Astrocyte of the spinal cord (primary cell): Measurements from ENCODE around the gene ACER1.
"Not testable (repeated sequence)": the region's sequence is repeated elsewhere in the genome, so short reads cannot be mapped to it uniquely, and the experiment has no call there.

Experiments used
- DNase-seq: peaks from one replicate; pipeline ENCODE4 v3.0.0; 2011; ENCODE audit warnings: low read depth, low spot score
- H3K4me3 ChIP-seq: 2 replicates; pipeline ENCODE4 v1.5.1; 2011; ENCODE audit warnings: low read depth, mild to moderate bottlenecking, low read length, moderate library complexity
- CTCF ChIP-seq: IDR thresholded peaks from 2 replicates; pipeline ENCODE4 v1.5.1; 2012; ENCODE audit warnings: low read depth, mild to moderate bottlenecking, low read length, inconsistent platforms
- in situ Hi-C: cut with HindIII; loops from 2 replicates; pipeline ENCODE4 v1.10.0; 2017; ENCODE audit warnings: low sequenced_read_pairs

The ACER1 gene

GRCh38 chr19:6372594-6373095 is 39.2 kb upstream of the ACER1 start, which contains the start of gene ALKBH7:
Gene ALKBH7 (plus strand): TSS chr19:6372794. CDS start chr19:6372821, 27 bp downstream.
- peak within 1 kb of the TSS; percentile 59 for H3K4me3 ChIP-seq
- no peak for TF ChIP-seq CTCF
- in situ Hi-C loops = no loop called here
- peak; percentile 100 for DNase-seq

DNA sequence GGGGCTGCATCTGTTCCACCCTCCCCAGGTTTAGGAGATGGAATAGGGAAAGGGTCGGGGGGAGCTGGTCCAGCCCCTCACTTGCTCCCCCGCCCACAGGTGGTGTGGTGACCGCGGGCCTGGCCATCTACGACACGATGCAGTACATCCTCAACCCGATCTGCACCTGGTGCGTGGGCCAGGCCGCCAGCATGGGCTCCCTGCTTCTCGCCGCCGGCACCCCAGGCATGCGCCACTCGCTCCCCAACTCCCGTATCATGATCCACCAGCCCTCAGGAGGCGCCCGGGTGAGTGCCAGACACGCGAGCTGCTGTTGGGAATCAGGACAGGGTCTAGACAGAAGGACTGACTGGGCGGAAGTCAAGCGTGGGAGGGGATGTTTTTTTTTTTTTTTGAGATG is 30.9 kb upstream of the ACER1 start:
- in situ Hi-C loops = no loop called here

GRCh38 chr19:6362351-6362801 is 29.0 kb upstream of the ACER1 start:
- in situ Hi-C loops = no loop called here
- no peak for TF ChIP-seq CTCF
- DNase-seq = no peak

More for the DNA sequence above, 30.9 kb upstream of the ACER1 start:
- TF ChIP-seq CTCF = no peak
- no peak overlapping the region for H3K4me3 ChIP-seq
- DNase-seq = no peak

GRCh38 chr19:6362027-6362350 is 28.6 kb upstream of the ACER1 start:
- in situ Hi-C loops = no loop called here
- TF ChIP-seq CTCF = no peak
- peak; percentile 10 for DNase-seq
- peak overlapping the region; percentile 80 for H3K4me3 ChIP-seq

More at GRCh38 chr19:6362351-6362801, 29.0 kb upstream of the ACER1 start:
- peak overlapping the region; percentile 80 for H3K4me3 ChIP-seq

DNA sequence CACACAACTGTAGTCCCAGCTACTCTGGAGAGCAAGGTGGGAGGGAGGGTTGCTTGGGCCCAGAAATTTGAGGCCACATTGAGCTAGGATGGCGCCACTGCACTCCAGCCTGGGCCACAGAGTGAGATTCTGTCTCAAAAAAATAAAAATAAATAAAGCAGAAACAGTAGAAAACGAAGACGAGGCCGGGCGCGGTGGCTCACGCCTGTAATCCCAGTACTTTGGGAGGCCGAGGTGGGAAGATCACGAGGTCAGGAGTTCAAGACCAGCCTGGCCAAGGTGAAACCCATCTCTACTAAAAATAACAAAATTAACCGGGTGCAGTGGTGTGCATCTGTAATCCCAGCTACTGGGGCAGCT is 27.4 kb upstream of the ACER1 start:
- H3K4me3 ChIP-seq = peak overlapping the region; percentile 80
- in situ Hi-C loops, DNase-seq: not testable (repeated sequence)

GRCh38 chr19:6360445-6360844 is 27.0 kb upstream of the ACER1 start:
- H3K4me3 ChIP-seq, DNase-seq, in situ Hi-C loops: not testable (repeated sequence)

GRCh38 chr19:6359568-6360341 is 26.3 kb upstream of the ACER1 start:
- no peak overlapping the region for H3K4me3 ChIP-seq
- no peak for DNase-seq
- no peak for TF ChIP-seq CTCF
- in situ Hi-C loops = no loop called here
